ENCODE results near the gene SCNN1A. TPM values are rescaled to one million over a fixed set of nuclear protein-coding genes. Genes with fewer than 3 reads are reported as not detected.

The SCNN1A gene
- total and polyA plus RNA-seq, 8 donors, result 2.3 to 212 (median 3.5) TPM

GRCh38 chr12:6329703-6330064 lies 45.7 kb downstream of the SCNN1A start:
- intact Hi-C loops (cut with DNase I), result loop anchor here in 1 of 2 donors (10.0 kb wide), 1 partner anchor 125 kb away; the partner anchor contains the start of gene TAPBPL
- Histone ChIP-seq H3K27me3 (no peaks in the 10 kb centered on the region), H3K27ac (no peak overlapping the region), H3K36me3 (peaks cover 9 to 95% of the 10 kb centered on the region in 2 donors), H3K4me3 (no peak overlapping the region), H3K4me1 (peaks cover 19 to 98% of the 10 kb centered on the region in 2 donors), H3K9me3 (no peaks in the 10 kb centered on the region)
- TF ChIP-seq CTCF (IDR thresholded peaks at IDR 0.05), result no peak
- ATAC-seq, result no peak
- no peak for DNase-seq

GRCh38 chr12:6328945-6329702 lies 46.2 kb downstream of the SCNN1A start:
- no peak for DNase-seq
- H3K9me3 ChIP-seq, result no peaks in the 10 kb centered on the region
- H3K4me3 ChIP-seq, result no peak overlapping the region
- ATAC-seq, result no peak
- TF ChIP-seq CTCF (IDR thresholded peaks at IDR 0.05), result no peak
- no peak overlapping the region for H3K27ac ChIP-seq
- intact Hi-C loops (cut with DNase I), result loop anchor here in 1 of 2 donors (10.0 kb wide), 1 partner anchor 126 kb away; the partner anchor contains the start of gene TAPBPL
- no peaks in the 10 kb centered on the region for H3K27me3 ChIP-seq
- peaks cover 19 to 98% of the 10 kb centered on the region in 2 donors for H3K4me1 ChIP-seq
- peaks cover 9 to 90% of the 10 kb centered on the region in 2 donors for H3K36me3 ChIP-seq

DNA sequence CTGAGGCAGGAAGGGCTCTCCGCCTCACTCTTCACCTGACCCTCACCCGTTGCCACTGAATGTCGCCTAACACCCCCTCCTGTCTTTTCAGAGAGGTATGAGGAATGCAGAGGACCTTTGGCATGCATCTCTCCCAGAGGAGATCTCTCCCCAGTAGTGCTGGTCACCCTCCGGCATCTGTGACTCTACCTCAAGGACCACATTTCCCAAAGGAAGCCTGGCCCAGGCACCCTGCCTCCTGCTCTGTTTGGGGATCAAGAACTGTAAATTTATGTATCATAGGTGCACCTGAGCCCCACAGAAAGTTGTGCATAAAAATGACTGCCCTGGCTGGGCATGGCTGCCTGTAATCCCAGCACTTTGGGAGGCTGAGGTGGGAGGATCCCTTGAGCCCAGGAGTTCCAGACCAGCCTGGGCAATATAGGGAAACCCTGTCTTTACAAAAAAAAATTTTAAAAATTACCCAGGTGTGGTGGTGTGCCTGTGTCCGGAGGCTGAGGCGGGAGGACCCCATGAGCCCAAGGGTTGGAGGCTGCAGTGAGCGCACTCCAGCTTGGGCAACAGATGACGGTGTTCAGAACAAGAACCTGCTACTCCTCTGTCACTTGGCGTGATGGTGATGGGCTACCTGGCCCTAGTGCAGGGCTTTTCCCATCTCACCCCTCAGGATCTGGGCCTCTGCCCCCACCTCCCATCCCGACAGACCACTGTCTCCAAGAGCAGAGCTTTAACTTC lies 47.2 kb downstream of the SCNN1A start:
- Histone ChIP-seq H3K4me1 (peaks cover 21 to 98% of the 10 kb centered on the region in 2 donors), H3K36me3 (peaks cover 9 to 81% of the 10 kb centered on the region in 2 donors)
- intact Hi-C loops (cut with DNase I), result loop anchor here in 1 of 2 donors (10.0 kb wide), 1 partner anchor 127 kb away; the partner anchor contains the start of gene TAPBPL

GRCh38 chr12:6327229-6328041 lies 47.9 kb downstream of the SCNN1A start:
- no peaks in the 10 kb centered on the region for H3K27me3 ChIP-seq
- no peak for ATAC-seq
- intact Hi-C loops (cut with DNase I), result loop anchor here in 1 of 2 donors (10.0 kb wide), 1 partner anchor 127 kb away; the partner anchor contains the start of gene TAPBPL
- H3K4me3 ChIP-seq, result no peak overlapping the region
- TF ChIP-seq CTCF (IDR thresholded peaks at IDR 0.05), result no peak
- no peak for DNase-seq
- H3K4me1 ChIP-seq, result peaks cover 19 to 98% of the 10 kb centered on the region in 2 donors
- no peaks in the 10 kb centered on the region for H3K9me3 ChIP-seq
- H3K36me3 ChIP-seq, result peaks cover 9 to 73% of the 10 kb centered on the region in 2 donors
- H3K27ac ChIP-seq, result peak overlapping the region in 1 of 2 donors; percentile 8

More for the DNA sequence above, 47.2 kb downstream of the SCNN1A start:
- DNase-seq (no peak), ATAC-seq (no peak)
- Histone ChIP-seq H3K4me3 (no peak overlapping the region), H3K27me3 (no peaks in the 10 kb centered on the region), H3K27ac (peak overlapping the region in 1 of 2 donors; percentile 8), H3K9me3 (no peaks in the 10 kb centered on the region)
- no peak for TF ChIP-seq CTCF (IDR thresholded peaks at IDR 0.05)
